CD4-positive, alpha-beta T cell treated with Interleukin-4 for 1 hour (primary cell): ENCODE results near the gene TSSK1B.
"Not testable (repeated sequence)": the region's sequence is repeated elsewhere in the genome, so short reads cannot be mapped to it uniquely, and the experiment has no call there.

ENCODE experiments used
- DNase-seq, 2 donors: peaks; one replicate each; pipeline ENCODE4 v3.0.0-alpha.2; 2020 to 2022

Gene TSSK1B

DNA sequence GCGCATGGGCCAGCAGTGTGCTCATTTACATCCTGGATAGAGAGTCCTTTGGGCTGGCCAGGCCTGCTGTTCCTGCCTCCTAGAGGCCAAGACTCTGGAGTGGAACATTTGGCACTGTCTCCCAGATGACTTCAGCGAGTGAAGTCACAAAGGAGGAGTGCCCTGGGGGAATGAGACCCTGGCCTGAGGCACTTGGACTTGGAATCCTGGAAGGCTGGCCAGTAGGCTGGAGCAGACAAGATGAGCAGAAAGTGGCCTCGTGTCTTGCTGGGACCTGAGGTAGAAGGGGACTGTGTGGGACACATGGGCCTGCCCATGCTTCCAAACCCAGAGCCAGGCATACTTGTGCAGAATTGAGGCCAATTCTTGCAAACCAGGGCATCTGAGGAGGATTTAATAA lies at the start of gene TSSK1B:
TSSK1B (minus strand) TSS at position 101 of the 400 bp plus-strand sequence. CDS start 150 bp downstream, outside the sequence.
- DNase-seq, result no peak

GRCh38 chr5:113480243-113480642 lies 45.5 kb upstream of the TSSK1B start:
- DNase-seq, result no peak

- no peak for DNase-seq
These were observed 43.9 kb upstream of the TSSK1B start for GRCh38 chr5:113478691-113479090.

- no peak for DNase-seq
These were observed 39.4 kb upstream of the TSSK1B start for GRCh38 chr5:113474100-113474728.

DNA sequence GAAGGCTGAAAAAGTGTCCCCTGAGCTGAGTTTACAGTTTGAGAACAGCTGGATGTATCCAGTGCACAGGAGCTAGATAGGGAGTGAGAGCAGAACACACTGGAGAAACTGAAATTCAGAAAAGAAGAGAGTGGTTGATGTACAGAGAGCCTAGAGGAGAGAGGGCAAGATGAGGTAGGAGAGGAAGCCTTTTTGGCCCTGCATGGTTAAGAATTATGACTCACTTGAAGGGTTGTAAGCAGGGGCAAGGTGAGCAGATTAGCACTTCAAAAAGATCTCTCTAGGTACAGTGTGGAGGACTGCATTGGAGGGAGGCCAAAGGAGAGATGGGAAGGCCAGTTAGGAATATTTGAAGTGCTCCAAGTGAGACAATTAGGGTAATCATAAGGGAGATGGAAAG lies 28.2 kb upstream of the TSSK1B start:
- DNase-seq, result no peak

- DNase-seq, result not testable (repeated sequence)
These were observed 22.3 kb upstream of the TSSK1B start for GRCh38 chr5:113457106-113457505.

- DNase-seq, result no peak
These were observed 18.2 kb upstream of the TSSK1B start for GRCh38 chr5:113452941-113453340.

DNA sequence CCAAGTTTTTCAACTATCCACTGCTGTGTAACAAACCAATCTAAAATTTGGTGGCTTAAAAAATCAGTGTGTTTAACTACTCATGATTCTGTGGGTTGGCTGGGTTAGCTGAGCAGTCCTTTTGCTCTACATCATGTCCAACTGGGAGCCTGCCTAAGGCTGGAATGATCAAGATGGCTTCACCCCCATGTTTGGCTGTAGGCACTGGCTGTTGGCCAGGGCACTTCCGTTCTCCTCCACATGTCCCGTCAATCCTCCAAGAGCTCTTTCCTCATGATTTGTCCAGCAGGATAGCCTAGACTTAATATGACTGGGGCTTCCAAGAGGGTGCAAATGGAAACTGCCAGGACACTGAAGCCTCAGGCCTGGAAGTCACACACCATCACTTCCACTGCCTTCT lies 17.0 kb upstream of the TSSK1B start:
- no peak for DNase-seq

DNA sequence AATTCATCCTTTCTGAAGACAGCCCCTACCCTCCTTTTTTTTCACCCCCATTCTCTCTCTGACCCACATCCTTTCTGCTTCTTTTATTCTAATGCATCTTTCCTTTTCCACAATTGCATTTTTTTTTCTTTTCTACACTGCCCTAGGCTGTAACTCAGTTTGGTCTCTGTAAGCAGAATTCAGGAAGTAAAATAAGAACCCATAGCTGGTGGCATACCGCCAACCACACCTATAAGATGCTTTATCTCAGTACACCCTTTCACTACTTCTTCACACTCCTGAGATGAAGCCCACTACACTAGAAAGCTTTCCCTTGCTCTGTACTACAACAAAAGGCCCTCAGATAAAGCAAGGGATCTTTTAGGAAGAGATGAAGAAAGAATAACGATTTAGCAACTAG lies 16.1 kb upstream of the TSSK1B start:
- no peak for DNase-seq

DNA sequence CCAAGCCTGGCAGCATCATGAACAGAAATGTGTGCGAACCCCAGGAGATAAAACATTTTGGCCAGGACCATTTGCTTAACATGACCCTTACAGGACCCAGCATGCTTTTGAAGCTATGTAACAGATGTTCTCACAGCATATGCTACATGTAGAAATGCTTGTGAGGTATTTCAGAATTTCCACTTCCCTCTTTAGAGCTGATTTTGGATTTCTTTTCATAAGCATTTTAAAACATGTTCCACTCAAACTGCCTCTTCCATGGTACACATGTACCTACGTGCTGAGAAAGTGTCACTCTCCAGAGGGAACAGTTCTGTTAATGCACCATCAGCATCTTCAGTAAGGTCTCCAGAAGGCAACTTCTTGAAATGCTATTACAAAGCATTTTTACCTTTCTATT lies 15.7 kb upstream of the TSSK1B start:
- DNase-seq, result no peak

DNA sequence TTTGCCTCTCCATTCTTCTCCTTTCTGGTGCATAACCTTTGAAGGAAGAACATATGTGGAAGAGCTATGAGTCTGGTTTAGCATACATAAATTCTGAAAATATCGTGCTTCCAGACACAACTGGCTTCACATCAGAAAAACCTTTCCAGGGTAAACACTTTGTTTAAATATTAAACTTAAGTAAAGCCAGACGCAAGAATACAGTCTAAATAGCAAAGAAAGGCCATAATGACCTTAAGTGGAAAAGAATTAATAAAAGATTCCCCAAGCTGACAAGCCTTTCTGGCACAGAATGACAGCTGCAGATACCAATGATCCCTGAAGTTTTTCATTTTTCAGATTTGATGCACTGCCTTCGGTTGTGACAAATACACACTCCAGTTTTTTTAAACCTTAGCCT lies 13.5 kb upstream of the TSSK1B start:
- DNase-seq, result no peak

DNA sequence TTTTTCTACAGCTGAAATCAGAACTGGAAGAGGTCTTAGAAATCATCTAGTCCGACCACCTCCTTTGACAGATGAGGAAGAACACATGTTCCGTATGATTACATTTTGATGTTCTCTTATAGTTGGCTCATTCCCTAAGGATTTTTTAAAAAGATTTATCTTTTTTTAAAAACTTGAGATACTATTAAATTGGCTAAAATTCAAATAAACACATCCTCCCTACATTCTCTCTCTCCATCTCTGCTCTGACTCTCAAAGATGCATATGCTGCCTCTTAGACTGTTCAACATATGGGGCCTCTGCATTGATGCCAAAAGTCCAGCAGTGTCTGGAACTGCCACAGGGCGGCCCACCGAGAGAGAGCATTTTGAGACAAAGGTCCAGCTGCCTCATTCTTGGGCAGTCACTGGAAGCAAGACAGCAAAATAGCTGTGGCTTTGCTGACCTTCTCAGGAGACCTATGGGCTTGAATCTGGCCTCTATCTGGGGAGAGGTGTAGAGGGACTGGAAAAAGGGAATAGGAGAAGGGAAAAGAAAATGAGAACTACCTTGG lies 12.8 kb upstream of the TSSK1B start:
- DNase-seq, result no peak

GRCh38 chr5:113446358-113446927 lies 11.7 kb upstream of the TSSK1B start:
- DNase-seq, result no peak

- DNase-seq, result no peak
These were observed 2.3 kb upstream of the TSSK1B start for GRCh38 chr5:113437111-113437510.

DNA sequence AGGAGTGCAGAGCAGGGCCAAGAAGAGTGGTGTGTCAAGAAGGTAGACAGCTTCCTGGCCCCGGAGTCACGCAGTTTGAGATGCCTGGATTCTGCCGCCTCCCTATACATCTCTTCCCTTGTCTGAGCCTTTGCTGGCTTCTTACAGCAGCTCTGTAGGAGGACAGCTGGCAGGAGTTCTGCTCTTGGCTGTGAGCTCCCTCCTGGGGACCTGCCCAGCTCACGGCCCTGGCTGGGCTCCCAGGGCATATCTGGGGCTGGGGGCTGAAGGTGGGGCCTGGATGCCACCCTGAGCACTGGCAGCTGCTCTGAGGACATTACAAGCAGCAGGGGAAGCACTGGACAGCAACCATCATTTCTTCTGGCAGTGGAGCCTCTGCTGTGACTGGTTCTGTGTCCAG lies 786 bp upstream of the TSSK1B start:
- DNase-seq, result no peak

- no peak for DNase-seq
These were observed 752 bp downstream of the TSSK1B start for GRCh38 chr5:113433862-113434612.

DNA sequence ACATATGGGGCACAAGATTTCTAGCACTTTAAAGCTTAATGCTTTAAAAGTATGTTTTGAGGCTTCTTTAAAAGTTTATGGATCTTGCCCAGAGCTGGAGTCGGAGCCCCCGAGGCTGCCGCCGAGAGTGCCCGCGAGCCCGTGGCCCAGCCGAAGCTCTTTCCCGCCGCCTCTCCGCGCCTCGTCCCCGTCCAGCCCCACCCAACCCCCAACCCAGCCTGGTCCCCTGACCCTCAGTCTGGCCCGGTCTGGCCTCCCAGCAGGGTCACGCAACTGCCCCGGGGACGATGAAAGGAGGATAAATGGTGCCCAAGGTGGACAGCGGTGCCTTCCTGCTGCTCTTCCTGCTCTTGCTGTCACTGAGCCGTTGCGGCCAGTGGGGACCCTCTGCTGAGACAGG lies 1.7 kb downstream of the TSSK1B start:
- no peak for DNase-seq

DNA sequence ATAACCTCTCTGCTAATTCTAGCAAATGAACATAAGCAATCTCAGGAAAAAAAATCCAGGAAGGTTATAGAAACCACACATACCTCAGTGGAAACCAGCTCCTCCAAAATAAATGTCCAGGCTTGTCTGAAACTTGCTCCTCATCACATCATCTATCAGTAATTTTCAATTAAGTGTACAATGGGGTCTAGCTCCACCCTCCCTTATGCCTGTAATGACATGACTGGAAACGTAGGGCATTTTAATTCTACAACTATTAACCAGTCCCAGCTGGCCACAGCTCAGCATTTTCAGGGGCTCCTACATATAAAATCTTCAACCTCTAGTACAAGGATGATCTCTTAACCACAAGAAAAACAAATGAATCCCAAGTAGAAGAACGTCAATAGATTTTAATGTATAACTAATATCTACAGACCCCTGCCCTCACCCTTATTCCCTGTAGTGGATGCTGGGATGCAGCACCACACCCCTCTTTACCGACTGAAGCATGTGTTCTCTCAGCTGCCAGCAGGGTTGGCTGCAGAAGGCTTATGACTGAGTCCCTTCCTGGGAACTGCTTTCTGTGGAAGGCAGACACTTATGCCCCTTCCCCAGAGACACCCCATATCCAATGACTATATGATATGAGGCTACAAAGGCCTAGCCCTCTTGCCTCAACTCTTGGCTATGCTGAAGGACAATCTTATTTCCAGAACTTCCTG lies 6.8 kb downstream of the TSSK1B start:
- DNase-seq, result no peak

DNA sequence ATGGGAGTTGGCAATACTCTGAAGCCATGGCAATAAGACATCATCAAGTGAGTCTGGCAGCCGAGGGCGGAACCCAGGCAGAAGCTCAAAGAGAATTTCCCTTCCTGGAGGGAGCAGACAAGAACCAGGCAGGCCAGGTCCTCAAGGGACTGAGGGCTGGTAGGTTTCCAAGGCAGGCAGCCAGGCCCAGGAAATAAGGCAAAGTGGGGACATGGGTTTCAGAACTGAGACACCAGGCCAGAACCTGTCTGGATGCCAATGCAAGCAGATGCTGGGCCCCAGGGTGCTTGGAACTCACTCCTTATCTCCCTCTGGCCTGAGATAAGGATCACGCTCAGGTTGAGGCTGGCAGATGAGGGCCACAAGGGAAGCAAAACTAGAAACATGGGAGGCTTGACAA lies 8.9 kb downstream of the TSSK1B start:
- no peak for DNase-seq

GRCh38 chr5:113421693-113422092 lies 13.1 kb downstream of the TSSK1B start:
- DNase-seq, result no peak

- no peak for DNase-seq
These were observed 29.3 kb downstream of the TSSK1B start for GRCh38 chr5:113405530-113405929.

DNA sequence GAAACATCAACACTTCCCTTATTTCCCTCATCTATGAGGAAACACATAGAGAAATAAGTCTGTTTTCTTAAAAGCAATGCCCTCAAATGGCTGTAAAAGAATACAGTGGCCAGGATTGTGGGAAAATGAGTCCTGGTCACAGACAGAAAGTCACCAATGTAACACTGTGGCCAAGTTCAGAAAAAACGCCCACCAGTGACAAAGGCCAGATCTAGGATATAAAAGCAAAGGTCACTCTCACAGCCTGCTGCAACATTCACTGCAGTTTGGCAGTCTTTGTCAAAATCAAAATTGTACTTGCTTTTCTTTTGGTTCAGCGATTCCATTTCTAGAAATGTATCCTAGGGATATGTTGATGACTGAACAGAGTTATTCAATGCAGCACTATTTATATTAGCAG lies 30.5 kb downstream of the TSSK1B start:
- no peak for DNase-seq

- not testable (repeated sequence) for DNase-seq
These were observed 36.8 kb downstream of the TSSK1B start for GRCh38 chr5:113397986-113398385.
